GM19463 (cell line): ENCODE measurements around the gene DEFB131A.
"Not testable (repeated sequence)": the region's sequence is repeated elsewhere in the genome, so short reads cannot be mapped to it uniquely, and the experiment has no call there.

Experiments
- ATAC-seq: cut with Tn5 transposase; IDR thresholded peaks from one replicate; pipeline ENCODE4 v1.9.1; 2021; ENCODE audit warnings: mild to moderate bottlenecking, moderate library complexity; ENCODE audit not compliant: unreplicated experiment

Gene DEFB131A

DNA sequence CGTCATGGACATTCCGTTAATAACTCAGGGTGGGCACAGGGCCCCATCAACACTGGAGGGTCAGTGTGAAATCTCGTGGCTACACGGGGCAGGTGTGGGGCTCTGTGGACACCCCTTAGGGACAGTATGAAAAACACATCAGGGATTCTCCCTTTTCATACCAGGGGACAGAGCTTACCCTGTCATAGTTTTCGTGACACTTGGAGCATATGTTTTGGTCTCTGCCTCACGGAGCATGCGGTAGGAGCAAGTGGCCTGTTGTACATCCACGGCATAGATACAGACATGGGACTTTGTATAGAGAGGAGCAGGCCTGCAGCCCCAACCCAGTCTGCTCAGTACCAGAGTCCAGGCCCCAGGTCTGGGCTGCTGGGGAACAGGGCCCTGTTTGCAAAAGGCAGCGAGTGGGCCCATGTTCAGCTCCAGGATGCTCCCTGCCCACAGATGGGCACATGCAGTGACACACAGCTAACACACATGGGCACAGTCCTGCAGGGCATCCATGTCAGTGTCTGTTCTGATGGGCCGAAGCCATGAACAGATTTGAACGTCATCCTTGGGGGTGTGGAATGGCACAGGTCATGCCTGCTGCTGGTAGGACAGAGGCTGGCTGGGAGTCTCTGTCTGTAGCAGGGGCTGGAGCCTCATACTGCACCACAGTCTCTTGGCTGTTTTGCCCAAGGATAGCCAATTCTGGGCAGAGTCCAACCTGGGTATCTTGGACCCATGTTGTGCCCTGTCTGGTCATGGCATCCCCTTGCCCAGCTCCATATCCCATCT lies 50.2 kb downstream of the DEFB131A start:
- ATAC-seq = not testable (repeated sequence)

DNA sequence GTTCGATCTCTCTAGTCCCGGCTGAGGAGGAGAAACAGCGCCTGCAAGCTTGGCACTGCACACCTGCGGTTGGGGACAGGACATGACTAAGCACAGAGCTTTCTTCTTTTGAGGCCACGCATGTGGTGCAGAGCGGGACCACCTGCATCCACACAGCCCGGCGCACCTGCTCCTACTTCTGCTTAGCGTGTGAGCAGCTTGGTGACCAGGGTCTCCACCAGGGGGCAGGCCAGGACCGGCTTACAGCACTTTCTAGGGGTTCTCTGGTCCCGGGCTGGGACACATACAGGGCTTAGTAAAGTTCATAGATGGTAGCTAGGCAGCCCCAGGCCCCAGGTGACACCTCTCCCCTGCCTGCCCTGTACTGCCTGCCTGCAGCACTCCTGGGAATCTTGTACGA lies 51.2 kb downstream of the DEFB131A start:
- not testable (repeated sequence) for ATAC-seq

DNA sequence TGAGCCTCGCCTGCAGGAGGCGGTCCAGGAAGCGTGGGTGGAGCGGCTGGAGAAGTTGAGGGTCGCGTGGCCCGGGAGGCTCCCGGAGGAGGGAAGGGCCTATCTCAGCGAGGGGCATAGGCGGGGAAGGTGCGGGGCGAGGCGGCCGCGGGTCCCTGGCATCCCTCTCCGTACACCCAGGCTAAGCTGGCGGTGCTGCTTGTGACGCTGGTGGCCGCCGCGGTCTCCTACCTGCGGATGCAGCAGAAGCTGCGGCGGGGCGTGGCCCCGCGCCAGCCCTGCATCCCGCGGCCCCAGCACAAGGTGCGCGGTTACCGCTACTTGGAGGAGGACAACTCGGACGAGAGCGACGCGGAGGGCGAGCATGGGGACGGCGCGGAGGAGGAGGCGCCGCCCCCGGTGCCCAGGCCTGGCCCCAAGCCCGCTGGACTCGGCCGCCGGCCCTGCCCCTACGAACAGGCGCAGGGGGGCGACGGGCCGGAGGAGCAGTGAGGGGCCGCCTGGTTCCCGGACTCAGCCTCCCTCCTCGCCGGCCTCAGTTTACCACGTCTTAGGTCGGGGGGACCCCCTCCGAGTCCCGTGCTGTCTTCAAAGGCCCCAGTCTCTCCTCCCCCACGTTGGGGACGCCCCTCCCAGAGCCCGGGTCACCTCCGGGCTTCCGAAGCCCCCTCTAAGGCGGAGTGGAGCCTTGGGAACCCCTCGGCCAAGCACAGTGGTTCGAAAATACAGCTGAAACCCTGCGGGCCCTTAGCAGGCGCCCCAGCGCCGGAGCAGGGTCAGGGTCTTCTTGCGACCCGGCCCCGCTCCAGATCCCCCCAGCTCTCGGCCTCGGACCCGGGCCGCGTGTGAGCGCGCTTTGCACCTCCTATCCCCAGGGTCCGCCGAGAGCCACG lies 53.6 kb downstream of the DEFB131A start:
- ATAC-seq = not testable (repeated sequence)

DNA sequence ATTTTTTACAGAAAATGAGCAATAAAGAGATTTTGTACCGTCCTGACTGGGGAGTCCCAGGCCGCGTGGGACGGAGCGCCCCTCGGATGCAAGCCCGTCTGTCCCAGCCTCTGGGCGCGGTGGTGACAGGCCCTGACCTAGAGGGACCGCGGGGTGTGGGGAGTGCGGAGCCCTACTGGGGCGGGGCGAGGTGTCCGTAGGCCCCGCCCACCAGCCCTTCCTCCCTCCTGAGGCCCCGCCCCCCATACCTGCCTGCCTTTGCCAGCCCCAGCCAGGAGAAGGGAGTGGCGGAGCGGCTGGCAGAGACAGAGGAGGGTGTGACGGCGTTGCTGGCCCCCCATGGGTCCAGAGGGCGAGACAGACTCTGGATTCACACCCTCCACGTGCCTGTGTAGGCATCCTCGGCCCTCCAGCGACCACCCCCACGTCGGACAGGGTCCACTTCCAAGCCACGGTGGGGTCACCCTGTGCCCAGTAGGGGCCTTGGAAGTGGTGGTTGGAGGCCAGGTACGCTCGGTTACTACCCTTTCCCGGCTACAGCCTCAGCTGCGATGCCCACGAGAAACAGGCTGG lies 54.3 kb downstream of the DEFB131A start:
- not testable (repeated sequence) for ATAC-seq

DNA sequence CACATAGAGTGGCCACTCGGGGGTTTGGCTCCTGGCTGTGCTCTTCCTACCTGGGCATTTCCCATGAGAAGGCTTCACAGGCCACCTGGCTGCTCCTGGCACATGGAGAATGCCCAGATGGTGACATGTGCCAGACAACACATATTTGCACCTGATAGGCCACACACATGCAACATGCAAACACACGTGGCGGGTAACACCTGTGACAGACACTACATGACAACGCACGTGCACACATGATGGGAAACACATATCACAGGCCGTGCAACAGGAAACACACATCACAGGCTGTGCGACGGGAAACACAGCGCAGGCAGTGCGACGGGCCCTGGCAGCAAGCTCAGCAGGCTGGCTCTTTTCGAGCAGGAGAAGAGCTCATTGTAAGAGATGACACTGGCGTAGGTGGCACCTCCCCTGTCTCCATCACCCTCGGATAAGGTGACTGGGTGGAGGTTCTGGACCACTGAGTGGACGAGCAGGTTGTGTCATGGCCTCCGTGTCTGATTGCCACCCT lies 55.8 kb downstream of the DEFB131A start:
- not testable (repeated sequence) for ATAC-seq
